ENCODE results near the gene ZPLD1.

Gene ZPLD1

DNA sequence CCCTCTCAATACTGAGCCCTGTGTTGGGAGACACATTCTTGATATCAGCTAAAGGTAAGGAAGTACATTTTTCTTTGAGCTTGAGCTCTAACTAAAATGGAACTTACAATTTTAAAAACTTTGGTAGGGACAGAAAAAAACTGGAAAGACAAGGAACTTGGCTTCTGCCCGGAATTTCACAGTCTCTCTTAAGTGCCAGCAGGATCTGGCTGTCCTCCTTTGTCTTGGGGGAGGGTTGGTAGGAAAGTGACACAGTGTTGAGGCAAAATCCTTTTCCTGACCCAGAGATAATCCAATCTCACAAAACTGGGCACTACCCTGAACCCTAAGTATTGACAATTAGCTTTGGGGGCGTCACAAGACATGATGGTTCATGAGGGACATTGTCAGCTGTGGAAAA, 45.3 kb downstream of the ZPLD1 start:
- CTCF ChIA-PET = interaction anchor here (1.1 to 2.4 kb wide), 5 partner anchors 10 to 255 kb away, joined by 3 to 8 read pairs (median 6); no protein-coding TSS in a partner anchor
- DNase-seq (ENCODE audit: extremely low spot score) = no peak
- no peak for TF ChIP-seq CTCF (IDR thresholded peaks at IDR 0.05; ENCODE audit: control extremely low read depth, extremely low read depth, low read depth, missing control alignments)
- POLR2A ChIA-PET = no interaction called here

DNA sequence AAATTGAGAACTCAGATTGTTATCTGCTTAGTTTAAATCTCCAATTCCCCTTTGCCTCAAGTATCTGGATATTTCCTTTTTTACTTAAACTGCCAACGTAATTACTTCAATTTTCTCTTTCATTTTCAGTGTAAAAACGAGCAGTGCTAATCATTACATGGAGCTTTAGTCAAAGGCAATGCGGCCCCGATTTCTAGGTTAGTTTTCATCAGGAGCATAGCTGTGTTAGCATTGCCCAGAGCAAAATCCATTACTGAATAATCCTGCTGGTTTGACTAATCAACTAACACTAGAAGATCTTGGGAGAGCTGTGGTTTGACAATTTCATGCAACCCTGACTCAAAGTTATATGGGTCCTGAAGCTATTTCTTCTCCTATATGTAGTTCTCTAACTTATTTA, 46.2 kb downstream of the ZPLD1 start:
- CTCF ChIA-PET = interaction anchor here (1.1 to 2.4 kb wide), 4 partner anchors 11 to 256 kb away, joined by 3 to 8 read pairs (median 6); no protein-coding TSS in a partner anchor
- POLR2A ChIA-PET = no interaction called here
- TF ChIP-seq CTCF (IDR thresholded peaks at IDR 0.05; ENCODE audit: control extremely low read depth, extremely low read depth, low read depth, missing control alignments) = no peak
- no peak for DNase-seq (ENCODE audit: extremely low spot score)

DNA sequence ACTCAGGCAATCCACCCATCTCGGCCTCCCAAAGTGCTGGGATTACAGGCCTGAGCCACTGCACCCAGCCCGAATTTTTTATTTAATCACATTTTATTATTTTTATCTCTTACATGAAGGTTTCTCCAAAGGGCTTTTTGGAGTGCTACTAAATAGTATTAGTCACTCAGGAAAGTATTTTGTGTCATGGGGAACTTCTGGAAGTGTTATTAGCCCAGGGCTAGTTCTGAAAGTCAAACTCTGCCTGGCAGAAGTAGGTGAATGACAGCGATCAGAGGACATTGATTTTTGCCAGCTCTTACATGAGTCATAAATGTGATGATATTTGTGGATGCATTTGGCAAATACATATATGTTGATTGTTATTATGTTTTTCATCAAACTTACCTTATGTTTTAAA, 48.7 kb downstream of the ZPLD1 start:
- no peak for TF ChIP-seq CTCF (IDR thresholded peaks at IDR 0.05; ENCODE audit: control extremely low read depth, extremely low read depth, low read depth, missing control alignments)
- CTCF ChIA-PET = no interaction called here
- DNase-seq (ENCODE audit: extremely low spot score) = no peak
- POLR2A ChIA-PET = no interaction called here

DNA sequence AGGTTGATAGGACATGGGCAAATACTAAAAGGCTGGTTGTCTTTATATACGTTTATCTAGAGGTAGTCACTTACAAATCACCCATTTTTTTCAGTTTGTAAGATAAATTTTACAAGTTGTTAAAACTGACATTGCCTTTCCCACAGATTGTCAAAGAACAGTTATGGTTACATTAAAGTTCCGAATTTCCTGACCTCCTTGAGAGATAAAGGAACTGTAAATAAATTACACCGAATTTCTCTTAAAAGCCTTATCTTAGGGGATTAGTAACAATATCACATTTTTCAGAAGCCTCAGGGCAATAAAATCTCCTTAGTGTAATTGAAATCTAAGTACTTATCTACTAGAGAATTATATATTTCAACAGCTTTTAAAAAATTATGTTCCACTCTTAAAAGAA, 49.5 kb downstream of the ZPLD1 start:
- TF ChIP-seq CTCF (IDR thresholded peaks at IDR 0.05; ENCODE audit: control extremely low read depth, extremely low read depth, low read depth, missing control alignments) = no peak
- POLR2A ChIA-PET = no interaction called here
- CTCF ChIA-PET = no interaction called here
- no peak for DNase-seq (ENCODE audit: extremely low spot score)

DNA sequence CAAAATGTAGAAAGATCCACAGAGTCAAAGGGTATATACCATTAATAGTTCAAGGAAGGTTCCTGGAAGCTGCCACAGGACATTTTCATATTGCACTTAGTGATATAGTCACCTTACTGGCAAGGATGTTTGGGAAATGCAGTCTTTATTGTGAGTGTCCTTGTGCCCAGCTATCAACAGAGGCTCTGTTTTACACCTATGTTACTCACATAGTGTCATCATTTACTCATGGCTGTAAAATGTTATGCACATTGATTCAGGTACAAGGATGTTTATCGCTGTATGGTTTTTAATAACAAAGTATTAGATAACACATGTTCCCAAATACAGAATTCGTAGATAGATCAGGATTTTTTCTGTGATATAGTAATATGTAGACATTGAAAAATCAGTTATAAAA, 50.9 kb downstream of the ZPLD1 start:
- no peak for DNase-seq (ENCODE audit: extremely low spot score)
- no peak for TF ChIP-seq CTCF (IDR thresholded peaks at IDR 0.05; ENCODE audit: control extremely low read depth, extremely low read depth, low read depth, missing control alignments)
- POLR2A ChIA-PET = no interaction called here
- CTCF ChIA-PET = interaction anchor here (1.3 to 1.5 kb wide), 3 partner anchors 9 to 19 kb away, joined by 3 to 4 read pairs (median 3); no protein-coding TSS in a partner anchor

DNA sequence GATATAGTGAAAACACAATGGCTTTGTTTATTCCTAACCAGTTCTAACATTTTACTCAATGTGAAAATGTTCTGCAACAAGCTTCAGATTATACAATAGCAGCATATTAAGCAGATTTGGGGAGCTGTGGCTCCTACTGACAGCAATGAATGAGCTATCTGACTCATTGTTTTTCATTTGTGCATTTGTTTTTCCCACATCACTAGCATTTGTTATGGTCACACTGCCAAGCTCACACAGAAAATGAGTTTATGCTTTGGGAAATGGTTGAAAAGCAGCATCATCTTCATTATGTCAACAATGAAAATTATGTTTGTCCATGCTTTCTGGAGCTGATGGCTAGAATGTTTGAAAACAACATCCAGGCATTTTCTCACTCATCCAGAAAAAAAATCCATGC, 53.5 kb downstream of the ZPLD1 start:
- TF ChIP-seq CTCF (IDR thresholded peaks at IDR 0.05; ENCODE audit: control extremely low read depth, extremely low read depth, low read depth, missing control alignments) = no peak
- ChIA-PET POLR2A (no interaction called here), CTCF (interaction anchor here (1.2 kb wide), 2 partner anchors 10 to 39 kb away, joined by 3 read pairs; no protein-coding TSS in a partner anchor)
- no peak for DNase-seq (ENCODE audit: extremely low spot score)

DNA sequence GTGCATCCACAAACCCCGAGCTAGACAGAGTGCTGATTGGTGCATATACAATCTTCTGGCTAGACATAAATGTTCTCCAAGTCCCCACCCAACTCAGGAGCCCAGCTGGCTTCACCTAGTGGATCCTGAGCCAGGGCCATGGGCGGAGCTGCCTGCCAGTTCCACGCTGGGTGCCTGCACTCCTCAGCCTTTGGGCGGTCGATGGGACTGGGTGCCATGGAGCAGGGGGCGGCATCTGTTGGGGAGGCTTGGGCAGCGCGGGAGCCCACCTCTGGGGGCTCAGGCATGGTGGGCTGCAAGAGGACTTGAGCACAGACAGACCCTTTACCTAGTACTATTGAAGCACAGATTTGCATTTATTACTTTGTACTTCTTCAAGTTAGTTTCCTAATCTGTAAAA, 57.5 kb downstream of the ZPLD1 start:
- ChIA-PET POLR2A (no interaction called here), CTCF (interaction anchor here (2.1 kb wide), 1 partner anchor 12 kb away, joined by 6 read pairs; no protein-coding TSS in a partner anchor)
- TF ChIP-seq CTCF (IDR thresholded peaks at IDR 0.05; ENCODE audit: control extremely low read depth, extremely low read depth, low read depth, missing control alignments) = no peak
- DNase-seq (ENCODE audit: extremely low spot score) = no peak

Measured in GM10248 (cell line).